Activated naive CD4-positive, alpha-beta T cell treated with anti-CD3 and anti-CD28 coated beads, Interleukin-2, amount 10 ng/mL, durations not matched to agents 7 days and 5 days (primary cell): ENCODE results near the gene THG1L.
"Not testable (repeated sequence)": the region's sequence is repeated elsewhere in the genome, so short reads cannot be mapped to it uniquely, and the experiment has no call there.

Experiments used
- CTCF ChIA-PET: fragments of 350-600 bp; sonication (Branson Sonifier 250); formaldehyde crosslinking; loops from one replicate; lab custom pipeline; 2021; ENCODE audit warnings: antibody characterized with exemption; lab: Charles Lee
- DNase-seq: peaks from one replicate; pipeline ENCODE4 v3.0.0-alpha.2; 2020
- H3K27ac Mint-ChIP-seq: one replicate; pipeline ENCODE4 v1.8.0; 2021; ENCODE audit warnings: mild to moderate bottlenecking, moderate library complexity, mixed read lengths
- H3K27me3 Mint-ChIP-seq: one replicate; pipeline ENCODE4 v1.8.0; 2021; ENCODE audit warnings: mild to moderate bottlenecking, mixed read lengths
- H3K36me3 Mint-ChIP-seq: one replicate; pipeline ENCODE4 v1.8.0; 2021; ENCODE audit warnings: mixed read lengths
- H3K4me1 Mint-ChIP-seq: one replicate; pipeline ENCODE4 v1.8.0; 2021; ENCODE audit warnings: mixed read lengths
- H3K4me3 Mint-ChIP-seq: one replicate; pipeline ENCODE4 v1.8.0; 2021; ENCODE audit warnings: mild to moderate bottlenecking, moderate library complexity, mixed read lengths
- H3K9me3 Mint-ChIP-seq: one replicate; pipeline ENCODE4 v1.8.0; 2021; ENCODE audit warnings: mixed read lengths

The THG1L gene

DNA sequence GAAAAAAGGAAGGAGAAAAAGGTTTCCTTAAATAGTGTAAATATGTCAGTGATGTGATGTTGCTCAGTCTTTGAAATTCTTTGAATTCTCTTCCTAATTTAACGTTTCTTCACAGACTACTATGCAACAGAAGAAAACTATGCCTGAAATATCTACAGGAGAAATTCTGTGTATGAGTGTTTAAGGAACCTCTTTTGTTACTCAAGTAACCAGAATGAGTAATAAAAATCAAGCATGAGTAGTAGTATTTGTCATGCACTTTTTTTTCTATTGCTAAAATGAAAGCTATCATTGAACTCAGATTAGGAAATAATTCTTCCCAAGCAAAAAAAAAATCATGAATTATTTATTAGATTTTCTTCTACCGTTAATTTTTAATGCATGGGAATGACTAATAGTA, 20.3 kb upstream of the THG1L start:
- peaks cover 11% of the 10 kb centered on the region for H3K27me3 Mint-ChIP-seq
- no peaks in the 10 kb centered on the region for H3K9me3 Mint-ChIP-seq
- H3K36me3 Mint-ChIP-seq = no peaks in the 10 kb centered on the region
- H3K4me1 Mint-ChIP-seq = no peaks in the 10 kb centered on the region
- CTCF ChIA-PET = interaction anchor here (1.0 kb wide), 1 partner anchor 239 kb away, joined by 3 read pairs; no protein-coding TSS in a partner anchor
- H3K4me3 Mint-ChIP-seq = no peak overlapping the region
- no peak overlapping the region for H3K27ac Mint-ChIP-seq
- no peak for DNase-seq

DNA sequence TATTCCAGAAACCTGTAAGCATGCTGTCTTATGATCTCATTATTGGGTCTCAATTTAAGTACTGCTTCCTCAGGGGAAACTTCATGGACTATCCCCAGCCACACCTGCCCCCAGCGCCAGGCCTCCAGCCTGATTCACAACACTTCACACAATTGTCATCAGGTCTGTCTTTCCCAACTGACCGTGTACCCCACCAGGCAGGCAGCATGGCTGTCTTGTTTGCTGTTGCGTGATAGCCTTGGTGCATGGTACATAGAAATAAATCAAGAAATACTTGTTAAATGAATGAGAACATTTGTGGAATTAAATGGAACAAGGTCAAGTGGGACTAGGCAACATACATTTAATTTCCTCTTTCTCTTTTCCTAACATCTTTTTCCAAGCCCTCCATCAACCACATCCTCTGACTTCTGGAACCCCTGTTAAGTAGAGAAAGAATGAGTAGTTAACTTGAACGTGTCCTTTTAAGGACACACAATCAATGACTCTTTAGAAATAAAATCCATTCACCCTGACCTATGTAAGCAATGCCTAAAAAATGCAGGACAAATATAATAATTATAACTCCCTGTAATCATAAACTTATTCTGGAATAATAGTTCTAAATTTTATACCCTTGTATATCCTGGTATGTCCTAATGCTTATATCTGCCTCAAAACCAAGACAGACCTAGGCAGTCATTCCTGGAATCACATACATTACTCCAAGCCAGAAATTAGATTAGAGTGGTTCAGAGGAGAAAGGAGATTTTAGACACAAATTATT, 17.2 kb upstream of the THG1L start:
- DNase-seq = no peak
- H3K27ac Mint-ChIP-seq = no peak overlapping the region
- peaks cover 21% of the 10 kb centered on the region for H3K4me1 Mint-ChIP-seq
- no peaks in the 10 kb centered on the region for H3K9me3 Mint-ChIP-seq
- H3K36me3 Mint-ChIP-seq = no peaks in the 10 kb centered on the region
- no peak overlapping the region for H3K4me3 Mint-ChIP-seq
- CTCF ChIA-PET = no interaction called here
- H3K27me3 Mint-ChIP-seq = peaks cover 8% of the 10 kb centered on the region

DNA sequence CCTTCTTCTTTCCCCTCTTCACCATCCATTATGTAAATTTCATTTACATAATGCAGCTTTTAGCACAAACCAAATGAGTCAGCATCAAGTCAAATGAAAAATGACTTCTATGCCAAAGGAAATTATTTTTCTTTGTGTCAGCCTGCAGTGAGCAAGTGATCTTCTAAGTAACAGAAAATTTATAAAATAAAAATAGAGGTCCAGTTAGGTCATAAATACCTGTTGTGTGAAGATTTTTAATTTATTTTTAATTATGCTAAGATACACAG, 16.7 kb upstream of the THG1L start:
- Mint-ChIP-seq H3K9me3 (no peaks in the 10 kb centered on the region), H3K4me1 (peaks cover 21% of the 10 kb centered on the region), H3K27ac (no peak overlapping the region), H3K4me3 (no peak overlapping the region), H3K27me3 (peaks cover 8% of the 10 kb centered on the region), H3K36me3 (no peaks in the 10 kb centered on the region)
- DNase-seq = no peak
- CTCF ChIA-PET = no interaction called here

DNA sequence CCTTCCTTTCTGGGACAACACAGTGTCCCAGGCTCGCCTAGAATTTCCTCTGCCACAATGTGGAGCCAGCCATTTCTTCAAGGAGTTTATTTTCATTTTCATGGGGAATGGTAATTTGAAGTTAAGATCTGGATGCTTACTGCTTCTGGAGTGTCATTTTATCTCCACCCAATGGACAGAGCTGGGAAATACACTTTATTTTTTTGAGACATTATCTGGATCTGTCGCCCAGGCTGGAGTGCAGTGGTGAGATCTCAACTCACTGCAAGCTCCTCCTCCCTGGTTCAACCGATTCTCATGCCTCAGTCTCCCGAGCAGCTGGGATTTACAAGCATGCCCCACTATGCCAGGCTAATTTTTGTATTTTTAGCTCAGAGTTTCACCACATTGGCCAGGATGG, 12.7 kb upstream of the THG1L start:
- no peaks in the 10 kb centered on the region for H3K36me3 Mint-ChIP-seq
- no peak overlapping the region for H3K4me3 Mint-ChIP-seq
- H3K27me3 Mint-ChIP-seq = no peaks in the 10 kb centered on the region
- H3K4me1 Mint-ChIP-seq = peaks cover 25% of the 10 kb centered on the region
- no peaks in the 10 kb centered on the region for H3K9me3 Mint-ChIP-seq
- DNase-seq = peak; percentile 31
- H3K27ac Mint-ChIP-seq = no peak overlapping the region
- CTCF ChIA-PET = interaction anchor here (0.8 to 4.7 kb wide), 34 partner anchors 9 to 391 kb away, joined by 3 to 38 read pairs (median 5); partner anchors contain the start of genes LSM11 and THG1L

DNA sequence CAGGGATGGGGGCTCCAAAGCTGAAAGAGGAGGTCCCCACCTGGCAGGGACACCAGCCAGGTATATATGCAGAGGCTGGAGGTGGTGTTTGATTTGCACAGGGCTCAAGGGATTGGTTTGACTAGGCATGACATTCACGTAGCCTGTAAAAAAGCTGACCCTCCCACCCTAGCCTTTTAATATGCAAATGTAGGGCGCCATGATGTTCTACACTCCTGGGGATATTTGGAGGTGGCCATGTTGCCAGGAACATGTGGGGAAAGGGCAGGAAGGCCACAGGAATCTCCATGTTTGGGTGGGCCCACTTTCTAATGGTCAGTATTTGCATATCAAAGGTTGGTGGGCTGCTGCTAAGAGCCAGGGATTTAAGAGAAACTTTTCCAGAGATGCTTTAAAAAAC, 12.0 kb upstream of the THG1L start:
- no peaks in the 10 kb centered on the region for H3K27me3 Mint-ChIP-seq
- no peak for DNase-seq
- H3K4me1 Mint-ChIP-seq = peaks cover 25% of the 10 kb centered on the region
- CTCF ChIA-PET = interaction anchor here (0.9 to 4.7 kb wide), 21 partner anchors 9 to 392 kb away, joined by 3 to 38 read pairs (median 7); partner anchors contain the start of genes LSM11 and THG1L
- no peak overlapping the region for H3K27ac Mint-ChIP-seq
- no peak overlapping the region for H3K4me3 Mint-ChIP-seq
- no peaks in the 10 kb centered on the region for H3K36me3 Mint-ChIP-seq
- no peaks in the 10 kb centered on the region for H3K9me3 Mint-ChIP-seq

DNA sequence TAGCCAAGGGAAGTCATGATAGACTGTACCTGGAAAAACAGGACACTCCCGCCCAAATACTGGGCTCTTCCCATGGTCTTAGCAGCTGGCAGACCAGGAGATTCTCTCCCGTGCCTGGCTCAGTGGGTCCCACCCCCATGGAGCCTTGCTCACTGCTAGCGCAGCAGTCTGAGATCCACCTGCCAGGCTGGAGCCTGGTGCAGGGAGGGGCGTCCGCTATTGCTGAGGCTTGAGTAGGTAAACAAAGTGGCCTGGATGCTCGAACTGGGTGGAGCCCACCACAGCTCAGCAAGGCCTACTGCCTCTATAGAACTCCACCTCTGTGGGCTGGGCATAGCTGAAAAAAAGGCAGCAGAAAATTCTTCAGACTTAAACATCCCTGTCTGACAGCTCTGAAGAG, 10.1 kb upstream of the THG1L start:
- Mint-ChIP-seq H3K36me3 (peaks cover 1% of the 10 kb centered on the region), H3K4me3 (no peak overlapping the region), H3K9me3 (no peaks in the 10 kb centered on the region), H3K4me1 (peaks cover 25% of the 10 kb centered on the region), H3K27me3 (peaks cover 2% of the 10 kb centered on the region), H3K27ac (no peak overlapping the region)
- DNase-seq = no peak
- CTCF ChIA-PET = interaction anchor here (1.4 to 2.3 kb wide), 3 partner anchors 20 to 379 kb away, joined by 4 to 9 read pairs (median 5); no protein-coding TSS in a partner anchor

DNA sequence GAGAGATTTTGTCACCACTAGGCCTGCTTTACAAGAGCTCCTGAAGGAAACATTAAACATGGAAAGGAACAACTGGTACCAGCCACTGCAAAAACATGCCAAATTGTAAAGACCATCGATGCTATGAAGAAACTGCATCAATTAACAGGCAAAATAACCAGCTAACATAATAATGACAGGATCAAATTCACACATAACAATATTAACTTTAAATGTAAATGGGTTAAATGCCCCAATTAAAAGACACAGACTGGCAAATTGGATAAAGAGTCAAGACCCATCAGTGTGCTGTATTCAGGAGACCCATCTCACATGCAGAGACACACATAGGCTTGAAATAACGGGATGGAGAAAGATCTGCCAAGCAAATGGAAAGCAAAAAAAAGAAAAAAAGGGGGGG, 8.3 kb upstream of the THG1L start:
- H3K9me3 Mint-ChIP-seq, H3K27ac Mint-ChIP-seq, CTCF ChIA-PET, H3K27me3 Mint-ChIP-seq, DNase-seq, H3K36me3 Mint-ChIP-seq, H3K4me3 Mint-ChIP-seq: not testable (repeated sequence)
- H3K4me1 Mint-ChIP-seq = peaks cover 15% of the 10 kb centered on the region

DNA sequence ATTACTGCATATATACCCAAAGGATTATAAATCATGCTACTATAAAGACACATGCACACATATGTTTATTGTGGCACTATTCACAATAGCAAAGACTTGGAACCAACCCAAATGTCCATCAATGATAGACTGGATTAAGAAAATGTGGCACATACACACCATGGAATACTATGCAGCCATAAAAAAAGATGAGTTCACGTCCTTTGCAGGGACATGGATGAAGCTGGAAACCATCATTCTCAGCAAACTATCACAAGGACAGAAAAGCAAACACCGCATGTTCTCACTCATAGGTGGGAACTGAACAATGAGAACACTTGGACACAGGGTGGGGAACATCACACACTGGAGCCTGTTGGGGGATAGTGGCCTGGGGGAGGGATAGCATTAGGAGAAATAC, 4.6 kb upstream of the THG1L start:
- H3K9me3 Mint-ChIP-seq, H3K4me3 Mint-ChIP-seq, H3K36me3 Mint-ChIP-seq, H3K27ac Mint-ChIP-seq, H3K27me3 Mint-ChIP-seq, DNase-seq, CTCF ChIA-PET: not testable (repeated sequence)
- peaks cover 11% of the 10 kb centered on the region for H3K4me1 Mint-ChIP-seq

DNA sequence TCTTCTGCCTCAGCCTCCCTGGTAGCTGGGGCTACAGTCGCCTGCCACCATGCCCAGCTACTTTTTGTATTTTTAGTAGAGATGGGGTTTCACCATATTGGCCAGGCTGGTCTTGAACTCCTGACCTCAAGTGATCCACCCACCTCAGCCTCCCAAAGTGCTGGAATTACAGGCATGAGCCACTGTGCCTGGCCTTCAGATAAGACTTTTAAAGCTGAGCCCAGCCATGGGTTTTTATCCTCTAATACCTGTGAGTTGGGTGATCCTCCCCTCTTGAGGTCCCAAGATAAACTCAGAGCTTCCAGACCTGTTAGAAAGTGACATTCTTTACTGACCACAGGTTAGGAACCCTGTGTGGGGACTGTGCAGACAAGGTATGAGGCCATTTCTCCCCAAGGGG, 3.4 kb upstream of the THG1L start:
- H3K27me3 Mint-ChIP-seq, H3K27ac Mint-ChIP-seq, H3K9me3 Mint-ChIP-seq, H3K4me3 Mint-ChIP-seq, DNase-seq: not testable (repeated sequence)
- CTCF ChIA-PET = interaction anchor here (0.6 to 2.2 kb wide), 2 partner anchors 9 to 181 kb away, joined by 3 to 12 read pairs; no protein-coding TSS in a partner anchor
- peaks cover 21% of the 10 kb centered on the region for H3K4me1 Mint-ChIP-seq
- H3K36me3 Mint-ChIP-seq = peaks cover 13% of the 10 kb centered on the region

DNA sequence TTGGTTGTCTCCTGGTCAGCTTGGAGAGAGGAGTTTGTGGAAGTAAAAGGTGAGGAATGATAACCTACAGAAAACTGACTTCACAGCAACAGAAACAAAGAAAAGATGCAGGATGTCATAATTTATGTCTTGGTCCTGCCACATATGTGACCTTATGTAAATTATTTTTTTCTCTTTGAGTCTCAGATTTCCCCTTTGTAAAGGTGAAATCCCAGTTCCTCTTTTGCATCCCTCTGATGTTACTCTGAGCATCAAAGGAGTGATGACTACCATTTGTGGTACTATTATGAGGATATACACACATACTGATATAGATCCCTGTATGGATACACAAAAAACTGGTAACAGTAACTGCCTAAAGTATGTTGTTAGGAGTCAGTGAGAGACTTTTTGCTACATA, 1.4 kb upstream of the THG1L start:
- no peak overlapping the region for H3K4me3 Mint-ChIP-seq
- H3K27ac Mint-ChIP-seq = no peak overlapping the region
- peaks cover 24% of the 10 kb centered on the region for H3K4me1 Mint-ChIP-seq
- peaks cover 3% of the 10 kb centered on the region for H3K27me3 Mint-ChIP-seq
- H3K9me3 Mint-ChIP-seq = no peaks in the 10 kb centered on the region
- H3K36me3 Mint-ChIP-seq = peaks cover 20% of the 10 kb centered on the region
- CTCF ChIA-PET = no interaction called here
- no peak for DNase-seq

DNA sequence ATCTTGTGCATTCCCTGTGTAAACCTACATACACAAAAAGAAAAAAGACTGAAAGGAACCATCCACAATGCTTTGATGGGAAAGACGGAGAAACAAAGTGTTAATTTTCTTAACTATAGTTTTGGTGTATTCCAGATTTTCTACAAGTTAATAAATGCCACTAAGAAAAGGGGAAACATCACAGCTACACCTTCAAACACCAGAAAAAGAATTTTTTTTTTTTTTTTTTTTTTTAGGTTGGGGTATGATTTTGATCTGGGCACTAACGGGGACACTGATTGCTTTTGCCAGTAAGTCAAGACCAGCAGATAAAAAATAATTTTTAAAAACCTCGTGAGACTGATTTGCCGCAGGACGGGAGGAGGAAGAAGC, 334 bp upstream of the THG1L start:
- Mint-ChIP-seq H3K36me3 (peaks cover 22% of the 10 kb centered on the region), H3K27ac (peak overlapping the region; percentile 96), H3K4me3 (peak overlapping the region; percentile 95), H3K9me3 (no peaks in the 10 kb centered on the region), H3K27me3 (peaks cover 3% of the 10 kb centered on the region), H3K4me1 (peaks cover 24% of the 10 kb centered on the region)
- DNase-seq = no peak
- CTCF ChIA-PET = interaction anchor here (0.8 to 2.8 kb wide), 5 partner anchors 13 to 299 kb away, joined by 3 to 16 read pairs (median 3); partner anchors contain the start of gene LSM11

DNA sequence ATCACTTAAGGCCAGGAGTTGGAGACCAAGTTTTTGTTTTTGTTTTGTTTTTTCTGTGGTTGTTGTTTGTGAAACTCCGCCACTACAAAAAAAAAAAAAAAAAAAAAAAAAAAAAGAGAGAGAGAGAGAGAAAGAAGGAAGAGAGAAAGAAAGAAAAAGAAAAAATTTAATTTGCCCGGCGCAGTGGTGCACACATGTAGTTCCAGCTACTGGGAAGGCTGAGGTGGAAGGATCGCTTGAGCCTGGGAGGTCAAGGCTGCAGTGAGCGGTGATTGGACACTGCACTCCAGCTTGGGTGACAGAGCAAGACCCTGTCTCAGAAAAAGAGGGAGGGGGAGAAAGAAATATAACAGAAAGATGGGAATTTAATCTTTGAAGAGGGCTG, 902 bp downstream of the THG1L start:
- H3K27ac Mint-ChIP-seq = peak overlapping the region; percentile 14
- DNase-seq = no peak
- peaks cover 23% of the 10 kb centered on the region for H3K36me3 Mint-ChIP-seq
- no peaks in the 10 kb centered on the region for H3K27me3 Mint-ChIP-seq
- CTCF ChIA-PET = interaction anchor here (1.4 to 2.8 kb wide), 3 partner anchors 11 to 63 kb away, joined by 3 to 16 read pairs (median 13); partner anchors contain the start of gene LSM11
- H3K4me3 Mint-ChIP-seq = peak overlapping the region; percentile 95
- peaks cover 22% of the 10 kb centered on the region for H3K4me1 Mint-ChIP-seq
- H3K9me3 Mint-ChIP-seq = no peaks in the 10 kb centered on the region

DNA sequence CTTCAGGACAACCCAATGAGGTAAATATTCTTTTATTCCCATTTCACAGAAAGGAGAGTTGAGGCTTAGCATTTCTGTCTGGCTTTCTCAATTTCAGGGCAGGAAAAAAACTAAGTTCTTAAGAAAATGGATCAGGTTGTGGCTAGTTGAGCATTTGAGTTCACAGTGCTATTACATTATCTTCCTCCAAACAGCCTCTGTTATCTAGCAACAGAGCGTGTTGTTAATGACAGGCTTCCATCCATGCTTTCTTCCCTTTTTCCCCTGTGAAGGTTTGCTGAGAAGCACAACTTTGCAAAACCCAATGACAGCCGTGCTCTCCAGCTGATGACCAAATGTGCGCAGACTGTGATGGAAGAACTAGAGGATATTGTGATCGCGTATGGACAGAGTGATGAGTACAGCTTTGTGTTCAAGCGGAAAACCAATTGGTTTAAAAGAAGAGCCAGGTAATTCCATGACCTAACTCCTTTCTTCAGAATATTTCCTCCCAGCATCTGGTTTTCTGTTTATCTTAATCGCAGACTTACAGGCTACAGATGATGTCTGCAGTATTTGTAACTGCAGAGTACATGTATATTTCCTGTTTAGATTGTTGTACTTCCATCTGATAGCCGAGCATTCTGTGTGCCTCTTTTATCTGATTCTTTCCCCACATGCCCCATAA, 1.5 kb downstream of the THG1L start:
- CTCF ChIA-PET = interaction anchor here (1.4 to 2.8 kb wide), 2 partner anchors 11 to 64 kb away, joined by 3 to 16 read pairs; partner anchors contain the start of gene LSM11
- Mint-ChIP-seq H3K9me3 (no peaks in the 10 kb centered on the region), H3K27ac (no peak overlapping the region), H3K4me1 (peaks cover 22% of the 10 kb centered on the region), H3K27me3 (no peaks in the 10 kb centered on the region), H3K4me3 (peak overlapping the region; percentile 42), H3K36me3 (peaks cover 25% of the 10 kb centered on the region)
- no peak for DNase-seq

DNA sequence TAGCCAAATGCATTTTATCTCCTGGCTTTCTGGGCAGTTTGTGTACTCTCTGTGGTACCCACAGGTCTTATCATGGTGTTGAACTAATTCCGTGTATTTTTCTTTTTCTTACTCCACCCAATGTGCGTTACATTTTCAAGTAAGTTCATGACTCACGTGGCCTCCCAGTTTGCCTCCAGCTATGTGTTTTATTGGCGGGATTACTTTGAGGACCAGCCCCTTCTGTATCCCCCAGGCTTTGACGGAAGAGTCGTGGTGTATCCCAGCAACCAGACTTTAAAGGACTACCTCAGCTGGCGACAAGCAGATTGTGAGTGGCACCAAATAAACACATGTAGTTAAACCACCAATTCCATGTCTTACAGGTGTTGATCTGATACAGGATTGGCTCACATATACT, 3.2 kb downstream of the THG1L start:
- H3K27me3 Mint-ChIP-seq = no peaks in the 10 kb centered on the region
- no peaks in the 10 kb centered on the region for H3K9me3 Mint-ChIP-seq
- no peak for DNase-seq
- peaks cover 22% of the 10 kb centered on the region for H3K4me1 Mint-ChIP-seq
- H3K27ac Mint-ChIP-seq = no peak overlapping the region
- H3K36me3 Mint-ChIP-seq = peaks cover 30% of the 10 kb centered on the region
- CTCF ChIA-PET = interaction anchor here (0.9 to 1.6 kb wide), 2 partner anchors 10 to 255 kb away, joined by 3 to 4 read pairs; no protein-coding TSS in a partner anchor
- no peak overlapping the region for H3K4me3 Mint-ChIP-seq
